Epithelial cell of prostate (primary cell): ENCODE measurements around the gene TMEM219.

Source experiments
- DNase-seq: peaks from one replicate; pipeline ENCODE4 v3.0.0-alpha.2; 2011; ENCODE audit warnings: low read depth, low spot score
- H3K27ac ChIP-seq: fragments of 450-650 bp; 2 replicates; pipeline ENCODE4 v1.5.1; 2017; ENCODE audit warnings: mild to moderate bottlenecking

The TMEM219 gene

DNA sequence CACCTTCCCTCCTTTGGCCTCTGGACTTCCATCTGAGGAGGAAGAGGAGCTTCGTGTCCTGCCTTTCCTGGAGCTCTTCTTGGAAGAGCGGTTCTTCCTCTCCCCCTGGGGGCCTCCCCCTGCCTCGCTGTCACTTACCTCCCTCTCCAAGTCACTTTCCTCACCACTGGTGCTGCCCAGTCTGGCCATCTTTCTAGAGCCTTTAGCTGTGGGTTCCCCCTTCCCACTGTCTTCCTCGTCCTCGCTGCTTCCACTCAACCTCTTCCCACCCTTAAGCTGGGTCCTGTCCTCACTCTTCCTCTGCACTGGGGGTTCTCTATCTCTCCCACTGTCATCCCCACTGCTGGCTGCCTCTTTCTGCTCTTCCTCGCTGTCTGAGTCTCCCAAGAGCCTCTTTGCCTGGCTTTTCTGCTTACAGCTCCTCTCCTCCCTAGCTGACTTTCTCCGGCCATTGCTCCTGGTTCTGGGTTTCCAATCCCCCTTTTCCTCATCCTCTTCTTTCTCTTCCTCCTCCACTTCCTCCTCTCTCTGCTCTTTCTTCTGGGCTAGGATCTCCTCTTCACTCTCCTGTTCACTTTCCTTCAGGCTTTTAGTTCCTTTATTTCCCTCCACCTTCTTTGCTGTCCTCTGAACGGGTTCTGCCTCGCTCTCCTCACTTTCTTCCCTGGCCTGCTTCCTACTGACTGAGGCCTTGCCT, 32.2 kb downstream of the TMEM219 start:
- DNase-seq: no peak
- peak overlapping the region; percentile 74 for H3K27ac ChIP-seq

- H3K27ac ChIP-seq: peak overlapping the region; percentile 74
- DNase-seq: no peak
These were observed 32.9 kb downstream of the TMEM219 start for GRCh38 chr16:29994600-29995323.

GRCh38 chr16:29995324-29995910, 33.5 kb downstream of the TMEM219 start, which contains the start of gene HIRIP3:
Gene HIRIP3 (minus strand): TSS chr16:29995617. CDS start chr16:29995605, 12 bp downstream.
- no peak for DNase-seq
- peak within 1 kb of the TSS; percentile 74 for H3K27ac ChIP-seq

DNA sequence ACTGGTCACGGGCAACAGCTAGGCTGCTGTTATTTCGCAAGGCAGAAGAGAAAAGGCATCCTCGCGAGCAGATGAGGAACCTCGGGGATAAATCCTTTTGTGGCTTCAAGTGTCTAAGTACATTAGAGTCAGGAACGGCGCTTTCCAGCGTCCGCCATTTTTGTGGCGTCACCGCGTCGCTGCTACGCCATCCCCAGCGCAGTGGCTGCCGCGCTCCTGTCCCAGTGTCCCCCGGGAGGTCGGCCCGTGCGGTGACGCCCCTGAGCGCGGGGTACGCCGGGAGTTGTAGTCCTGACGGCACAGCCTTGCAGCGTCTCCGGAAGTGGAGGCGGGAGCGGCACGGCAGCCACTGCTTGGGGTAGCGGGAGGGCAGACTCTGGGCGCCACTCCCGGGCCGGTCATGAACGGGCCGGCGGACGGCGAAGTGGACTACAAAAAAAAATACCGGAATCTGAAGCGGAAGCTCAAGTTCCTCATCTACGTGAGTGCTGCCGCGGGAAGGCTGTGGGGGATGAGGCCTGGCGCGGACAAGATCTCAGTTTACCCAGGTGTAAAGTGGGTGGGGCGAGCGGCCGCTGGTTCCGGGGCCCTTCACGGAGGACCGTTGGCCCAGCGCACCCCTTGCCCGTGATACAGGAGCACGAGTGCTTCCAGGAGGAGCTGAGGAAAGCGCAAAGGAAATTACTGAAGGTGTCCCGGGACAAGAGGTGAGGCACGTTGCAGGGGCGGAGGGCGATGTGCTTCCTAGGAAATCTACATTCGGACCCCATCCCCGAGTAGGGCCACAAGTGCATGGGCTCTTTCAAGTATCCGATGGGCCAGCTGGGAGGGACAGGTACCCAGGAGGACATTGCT, 34.3 kb downstream of the TMEM219 start, which contains the start of gene INO80E:
INO80E (plus strand) TSS at position 331 of the 855 bp plus-strand sequence; CDS start at position 401, 70 bp downstream.
- DNase-seq: peak; percentile 70
- peak within 1 kb of the TSS; percentile 74 for H3K27ac ChIP-seq

DNA sequence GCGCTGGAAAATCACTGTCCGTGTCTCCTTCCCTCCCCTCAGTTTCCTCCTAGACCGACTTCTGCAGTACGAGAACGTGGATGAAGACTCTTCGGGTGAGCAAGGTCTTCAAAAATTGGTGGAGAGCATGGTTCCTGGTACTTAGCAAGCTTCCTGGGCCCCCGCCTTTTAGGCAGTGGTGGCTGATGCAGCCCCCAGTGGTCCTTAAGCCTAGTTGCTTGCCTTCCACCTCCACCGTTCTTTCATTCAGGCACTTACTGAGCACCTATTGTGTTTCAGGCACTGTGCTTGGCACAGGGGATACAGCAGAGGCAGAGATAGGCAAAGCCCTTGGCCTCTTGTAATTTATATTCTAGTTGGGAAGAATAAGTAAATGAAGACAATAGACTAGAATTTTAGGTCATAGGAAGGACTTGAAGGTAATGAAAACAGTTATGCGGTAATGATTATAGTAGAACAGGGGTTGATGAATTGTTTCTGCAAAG, 34.9 kb downstream of the TMEM219 start:
- no peak for DNase-seq
- H3K27ac ChIP-seq: no peak overlapping the region

DNA sequence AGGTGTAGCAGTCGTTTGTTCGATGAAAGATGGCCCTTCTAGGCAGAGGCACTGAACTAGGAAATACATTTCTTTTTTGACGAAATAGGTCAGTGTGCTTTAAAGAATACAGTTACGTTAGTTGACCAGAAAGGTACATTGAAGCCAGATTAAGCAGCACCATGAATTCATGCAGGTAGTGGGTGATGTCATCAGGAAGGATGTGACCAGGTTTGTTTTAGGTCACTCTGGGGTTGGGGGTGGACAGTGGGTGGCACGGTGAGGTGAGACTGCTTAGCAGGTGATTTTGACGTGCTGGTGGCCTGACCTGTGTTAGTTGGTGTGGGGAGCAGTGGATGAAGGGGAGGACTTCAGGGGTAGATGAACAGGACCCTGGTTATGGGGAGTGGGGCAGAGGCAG, 37.7 kb downstream of the TMEM219 start:
- DNase-seq: no peak
- H3K27ac ChIP-seq: no peak overlapping the region

DNA sequence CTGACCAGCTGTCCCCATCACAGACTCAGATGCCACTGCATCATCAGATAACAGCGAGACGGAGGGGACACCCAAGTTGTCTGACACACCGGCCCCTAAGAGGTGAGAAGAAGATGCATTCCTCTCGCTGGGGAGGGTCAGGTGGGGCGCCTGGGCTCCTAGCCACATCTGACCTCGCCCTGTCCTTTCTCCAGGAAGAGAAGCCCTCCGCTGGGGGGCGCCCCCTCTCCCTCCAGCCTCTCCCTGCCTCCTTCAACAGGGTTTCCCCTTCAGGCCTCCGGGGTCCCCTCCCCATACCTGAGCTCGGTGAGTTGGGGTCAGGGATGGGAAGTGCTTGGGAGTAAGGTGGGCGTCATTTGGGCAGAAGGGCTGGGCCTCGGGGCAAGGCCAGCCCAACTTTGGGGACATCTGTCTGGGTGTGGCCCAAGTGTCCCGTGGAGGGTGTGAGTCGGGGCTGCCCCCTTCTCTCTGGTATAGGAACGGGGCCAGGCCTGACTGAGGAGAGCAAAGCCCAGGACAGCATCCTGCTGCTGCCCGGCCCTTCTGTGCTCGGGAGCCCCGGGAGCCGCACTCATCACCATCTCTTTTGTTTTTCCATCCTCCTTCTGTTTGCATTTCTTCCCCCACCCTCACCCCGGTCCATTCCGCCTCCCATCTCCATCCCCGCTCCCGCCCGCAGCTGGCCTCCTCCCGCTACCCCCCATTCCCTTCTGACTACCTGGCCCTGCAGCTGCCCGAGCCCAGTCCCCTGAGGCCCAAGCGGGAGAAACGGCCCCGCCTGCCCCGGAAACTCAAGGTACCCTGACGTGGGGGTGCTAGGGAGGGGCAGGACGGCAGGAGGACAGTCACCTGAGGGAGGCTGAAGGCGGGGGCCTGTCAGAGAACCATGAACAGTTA, 39.1 kb downstream of the TMEM219 start:
- H3K27ac ChIP-seq: no peak overlapping the region
- no peak for DNase-seq

DNA sequence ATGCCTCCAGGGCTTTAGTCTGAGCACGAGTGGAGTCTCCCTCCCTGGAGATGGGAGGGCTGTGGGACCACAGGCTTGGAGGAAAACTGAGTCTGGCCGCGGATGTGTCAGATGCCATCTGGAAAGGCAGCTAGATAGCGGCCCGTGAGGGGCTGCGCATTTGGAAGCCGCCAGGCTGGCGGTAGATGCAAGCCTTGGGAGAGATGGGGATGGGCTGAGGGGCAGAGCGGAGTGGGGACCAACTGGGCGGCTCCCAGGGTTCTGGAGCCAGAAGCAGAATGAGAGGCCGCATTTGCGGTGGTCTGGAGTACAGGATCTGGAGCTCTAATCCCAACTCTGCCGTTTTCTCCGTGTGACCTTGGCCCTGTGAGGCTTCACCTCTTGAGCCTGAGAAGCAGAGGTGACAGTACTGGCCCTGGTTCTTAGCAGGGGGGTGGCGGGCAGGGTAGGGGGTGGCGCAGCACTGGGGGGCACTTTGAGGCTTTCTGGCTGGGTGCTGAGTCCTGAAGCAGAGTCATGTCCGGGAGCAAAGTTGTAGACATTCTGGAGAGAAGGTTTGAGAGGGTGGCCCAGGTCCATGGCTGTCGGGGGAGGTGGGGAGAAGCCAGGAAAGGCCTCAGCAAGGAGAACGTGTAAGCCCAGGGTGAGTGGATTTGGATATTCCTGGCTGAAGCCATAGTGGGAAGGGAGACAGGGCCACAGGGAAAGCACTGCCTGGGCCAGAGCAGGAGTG, 40.9 kb downstream of the TMEM219 start:
- DNase-seq: no peak
- H3K27ac ChIP-seq: no peak overlapping the region

DNA sequence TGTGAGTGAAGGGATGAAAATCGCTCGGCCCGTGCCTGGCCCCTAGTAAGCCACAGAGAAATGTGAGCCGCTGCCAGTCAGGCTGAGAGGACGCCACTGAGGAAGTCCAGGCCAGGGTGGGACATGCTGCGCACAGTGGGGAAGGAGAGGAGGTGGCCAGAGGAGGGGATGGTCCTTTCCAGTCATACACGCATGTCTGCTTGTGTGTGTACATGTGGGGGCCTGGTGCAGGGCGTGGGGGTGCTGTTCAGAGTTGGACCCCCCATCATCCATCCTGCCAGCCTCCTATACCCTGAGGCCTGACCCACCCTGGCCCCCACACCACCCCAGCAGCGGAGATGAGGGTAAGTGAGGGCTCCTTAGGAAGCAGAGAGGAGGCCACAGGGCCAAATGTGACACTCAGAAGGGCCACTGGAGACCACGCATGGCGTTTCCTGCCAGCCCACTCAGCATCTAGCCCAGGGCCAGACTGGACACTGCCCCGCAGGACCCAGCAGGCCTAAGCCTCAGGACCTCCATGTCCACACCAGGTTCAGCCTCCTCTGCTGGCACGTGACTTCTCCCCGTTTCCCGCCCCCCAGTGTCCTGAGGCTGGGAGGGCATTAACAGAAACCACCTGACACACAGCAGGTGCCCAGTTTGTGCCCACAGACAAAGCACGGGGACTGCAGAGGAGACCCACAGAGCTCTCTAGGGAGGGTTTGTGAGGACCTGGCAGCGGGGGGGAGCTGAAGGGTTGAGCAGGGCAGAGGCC, 42.0 kb downstream of the TMEM219 start:
- DNase-seq: no peak
- H3K27ac ChIP-seq: no peak overlapping the region

DNA sequence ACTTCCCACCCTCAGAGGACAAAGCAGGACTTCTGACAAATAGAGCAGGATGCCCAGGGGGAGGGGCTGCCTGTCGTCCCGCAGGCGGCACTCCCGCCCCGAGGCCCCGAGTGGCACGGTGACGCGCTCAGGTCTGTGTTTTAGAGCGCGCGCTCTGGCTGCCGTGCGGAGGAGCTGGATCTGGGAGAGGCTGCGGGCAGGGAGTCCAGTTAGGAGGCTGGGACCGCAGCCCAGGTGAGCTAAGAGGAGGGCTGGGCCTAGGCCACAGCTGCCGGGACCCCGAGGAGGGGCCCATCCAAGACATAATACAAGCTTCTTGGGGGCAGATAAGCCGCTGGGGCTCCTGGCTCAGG, 42.5 kb downstream of the TMEM219 start:
- H3K27ac ChIP-seq: no peak overlapping the region
- DNase-seq: no peak

DNA sequence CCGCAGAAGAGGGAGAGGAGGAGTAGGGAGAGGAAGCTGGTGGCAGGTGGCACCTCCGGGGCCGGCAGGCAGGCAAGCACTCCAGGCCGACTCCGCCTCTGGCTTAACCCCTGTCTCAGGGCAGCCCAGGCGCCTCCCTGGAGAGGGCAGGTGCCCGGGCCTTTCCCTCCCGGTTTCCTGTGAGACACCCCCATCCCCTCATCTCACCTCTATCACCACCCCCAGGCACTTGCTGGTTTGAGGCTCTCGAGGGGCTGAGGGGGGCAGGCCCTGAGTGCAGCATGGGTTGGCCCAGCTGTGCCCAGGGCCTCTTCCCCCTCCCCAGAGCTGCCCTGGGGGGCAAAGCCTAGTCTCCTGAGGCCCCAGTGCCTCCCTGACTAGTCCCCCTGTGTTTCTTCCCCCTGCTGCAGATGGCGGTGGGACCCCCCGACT, 42.9 kb downstream of the TMEM219 start:
- H3K27ac ChIP-seq: no peak overlapping the region
- no peak for DNase-seq

DNA sequence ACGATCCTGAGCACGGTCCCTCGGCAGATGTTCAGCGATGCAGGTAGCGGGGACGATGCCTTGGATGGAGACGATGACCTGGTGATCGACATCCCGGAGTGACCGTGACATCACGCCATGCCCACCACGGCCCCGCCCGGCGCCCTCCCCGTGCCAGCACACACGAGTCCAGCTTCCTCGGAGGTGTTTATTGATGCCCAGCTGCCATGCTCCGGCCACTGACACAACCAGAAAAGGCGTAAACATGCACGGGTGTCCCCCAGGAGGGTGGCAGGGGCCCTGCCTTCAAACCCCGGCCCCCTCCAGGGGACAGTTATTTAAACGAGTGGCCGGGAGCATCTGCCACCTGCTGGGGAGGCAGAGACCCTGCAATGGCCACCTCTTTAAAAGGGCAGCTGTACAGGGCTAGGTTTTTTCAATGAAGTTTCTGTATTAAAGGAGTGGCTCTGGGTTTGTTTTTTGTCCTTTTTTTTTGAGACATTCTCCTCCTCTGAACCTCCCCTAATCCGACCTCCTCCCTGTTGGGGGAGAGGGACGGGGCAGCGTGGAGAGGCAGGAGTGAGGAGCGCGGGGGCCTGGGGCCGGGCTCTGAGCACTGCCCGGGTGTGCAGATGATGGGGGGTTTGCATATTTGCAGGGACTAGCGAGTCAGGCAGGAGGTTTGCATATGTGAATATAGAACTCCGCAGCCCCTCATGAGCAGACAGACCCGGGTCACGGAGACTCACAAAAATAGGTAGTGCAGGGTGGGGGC, 43.6 kb downstream of the TMEM219 start:
- H3K27ac ChIP-seq: no peak overlapping the region
- DNase-seq: no peak

- DNase-seq: no peak
- H3K27ac ChIP-seq: no peak overlapping the region
These were observed 44.2 kb downstream of the TMEM219 start for GRCh38 chr16:30006095-30006473.

DNA sequence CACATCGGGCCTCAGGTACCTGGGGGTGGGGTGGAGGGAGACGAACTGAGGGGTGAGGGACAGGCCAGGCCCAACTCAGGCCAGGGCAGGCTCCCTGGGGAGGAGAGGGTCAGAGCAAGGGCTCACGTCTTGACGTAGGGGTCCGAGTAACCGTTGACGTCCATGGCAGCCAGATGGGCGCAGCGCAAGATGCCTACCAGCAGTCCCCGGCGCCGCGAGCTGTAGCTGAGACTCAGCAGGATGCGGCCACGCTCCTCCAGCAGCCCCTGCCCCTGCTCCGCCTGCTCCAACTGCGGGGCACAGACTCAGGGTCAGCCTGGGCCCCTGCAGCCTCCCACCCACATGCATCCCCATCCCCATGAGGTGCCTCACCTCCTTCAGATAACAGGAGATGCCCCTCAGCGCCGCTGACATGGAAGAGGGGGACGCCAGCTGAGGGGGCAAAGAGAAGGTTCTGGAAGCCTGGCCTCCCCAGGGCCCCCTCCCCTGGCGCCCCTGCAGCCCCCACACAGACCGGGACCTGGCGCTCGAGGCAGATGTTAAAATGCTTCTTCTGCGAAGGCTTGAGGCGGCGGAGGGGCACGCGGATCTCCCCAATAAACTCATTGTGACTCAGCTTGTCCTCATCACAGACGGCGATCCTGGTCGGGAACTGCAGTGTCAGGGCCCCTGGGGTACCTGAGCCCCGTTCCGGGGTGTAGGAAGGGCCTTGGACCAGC, 44.9 kb downstream of the TMEM219 start:
- no peak for DNase-seq
- H3K27ac ChIP-seq: no peak overlapping the region

- no peak overlapping the region for H3K27ac ChIP-seq
- DNase-seq: no peak
These were observed 45.6 kb downstream of the TMEM219 start for GRCh38 chr16:30007378-30007895.

DNA sequence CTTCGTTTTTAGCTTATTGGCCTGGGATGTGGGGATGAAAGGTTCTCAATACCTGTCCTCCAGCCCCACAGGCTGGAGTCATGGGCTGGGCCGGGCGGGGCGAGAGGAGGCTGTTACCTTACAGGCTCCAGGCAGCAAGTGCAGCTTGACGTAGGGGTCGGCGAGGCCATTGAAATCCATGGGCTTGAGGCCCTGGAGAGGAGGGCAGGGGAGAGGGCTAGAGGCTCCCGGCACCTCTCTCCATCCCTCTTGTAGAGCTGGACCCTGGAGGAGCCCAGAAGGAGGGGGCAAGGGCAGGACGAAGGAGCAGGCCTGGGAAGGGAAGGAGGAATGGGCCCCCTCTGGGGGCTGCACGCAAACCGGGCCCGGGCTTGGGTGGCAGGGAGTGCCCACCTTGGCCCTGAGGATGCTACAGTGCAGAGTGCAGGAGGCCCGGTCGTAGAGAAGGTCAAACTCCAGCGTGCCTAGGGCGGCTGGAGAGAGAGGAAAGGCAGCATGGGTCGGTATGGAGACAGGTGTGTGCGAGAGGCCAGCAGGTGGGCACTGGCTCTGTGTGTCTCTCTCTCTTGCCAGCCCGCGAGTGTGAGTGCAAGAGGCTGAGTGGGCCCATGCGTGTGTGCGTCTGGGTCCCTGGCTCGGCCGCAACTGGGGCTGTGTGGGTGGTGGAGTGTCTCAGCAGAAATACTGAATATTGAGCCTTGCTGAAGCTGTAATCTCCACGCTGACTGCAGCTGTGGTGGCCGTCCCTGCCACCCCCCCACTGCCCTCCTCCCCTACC, 47.4 kb downstream of the TMEM219 start:
- DNase-seq: no peak
- no peak overlapping the region for H3K27ac ChIP-seq
